Panc1 (cell line): Measurements from ENCODE around the gene C16orf86.

Source experiments
- CTCF ChIP-seq: fragments of 450-650 bp; IDR thresholded peaks from 2 replicates; pipeline ENCODE4 v1.5.1; 2017; ENCODE audit warnings: mild to moderate bottlenecking
- POLR2AphosphoS5 ChIP-seq: IDR thresholded peaks from 2 replicates; pipeline ENCODE4 v1.6.1; 2012; ENCODE audit warnings: mild to moderate bottlenecking, low read depth, low read length, moderate library complexity
- REST ChIP-seq, 2 experiments: IDR thresholded peaks; 2 replicates each; pipeline ENCODE4 v1.6.1; 2011 to 2012; ENCODE audit warnings: low read depth in 2 of 2, control low read depth in 1 of 2, low read length in 1 of 2, mild to moderate bottlenecking in 1 of 2, moderate library complexity in 1 of 2; ENCODE audit not compliant: insufficient read depth in 1 of 2

- TF ChIP-seq CTCF: no peak
- TF ChIP-seq POLR2AphosphoS5: no peak
- TF ChIP-seq REST (IDR thresholded peaks at IDR 0.05; ENCODE audit: insufficient read depth in 1 of 2, low read depth in 2 of 2, low read length in 1 of 2): no peak
Observed at GRCh38 chr16:67644038-67644437, 22.6 kb upstream of the C16orf86 start.
